CD4-positive, alpha-beta T cell (primary cell): ENCODE results near the gene RYR2. TPM values are rescaled to one million over a fixed set of nuclear protein-coding genes. Genes with fewer than 3 reads are reported as not detected.
A peak's percentile ranks its signal among the peaks of the same experiment; 100 is the strongest.

Experiments
- ATAC-seq: fragments of 200-7000 bp; cut with Tn5 transposase; one replicate; pipeline ENCODE4 v1.10.0; 2022; ENCODE audit warnings: mild to moderate bottlenecking; ENCODE audit not compliant: poor library complexity
- CTCF ChIA-PET: fragments of 350-600 bp; sonication (Branson Sonifier 250); formaldehyde crosslinking; loops from one replicate; lab custom pipeline; 2021; ENCODE audit warnings: antibody characterized with exemption, inconsistent platforms; lab: Charles Lee
- POLR2A ChIA-PET: fragments of 350-600 bp; sonication (Branson Sonifier 250); formaldehyde crosslinking; loops from one replicate; lab custom pipeline; 2021; ENCODE audit warnings: antibody characterized with exemption, inconsistent platforms; lab: Charles Lee
- DNase-seq, 14 experiments: peaks; one replicate each; pipeline ENCODE4 v3.0.0-alpha.2; 2013 to 2020; ENCODE audit warnings: mixed read lengths in 2 of 14
- H3K27ac ChIP-seq, 2 donors: one replicate each; pipeline versions ENCODE4 v1.5.1 to v1.7.0; 2013; ENCODE audit warnings: low read length in 2 of 2, low read depth in 1 of 2, mild to moderate bottlenecking in 1 of 2
- H3K27me3 ChIP-seq, 2 experiments: 1 replicate in 1 of 2; 2 replicates in 1 of 2; pipeline versions ENCODE4 v1.6.1 to v1.7.0; 2013; ENCODE audit warnings: low read length in 2 of 2, control low read depth in 1 of 2, mild to moderate bottlenecking in 1 of 2, moderate library complexity in 1 of 2; ENCODE audit not compliant: insufficient read depth in 2 of 2, control insufficient read depth in 1 of 2
- H3K36me3 ChIP-seq: one replicate; pipeline ENCODE4 v1.6.1; 2013; ENCODE audit warnings: low read length, control low read depth; ENCODE audit not compliant: insufficient read depth
- H3K4me1 ChIP-seq: one replicate; pipeline ENCODE4 v1.6.1; 2013; ENCODE audit warnings: low read length, control low read depth; ENCODE audit not compliant: insufficient read depth
- H3K4me3 ChIP-seq: one replicate; pipeline ENCODE4 v1.5.1; 2013; ENCODE audit warnings: mild to moderate bottlenecking, low read length, moderate library complexity
- H3K9me3 ChIP-seq, 2 experiments: 1 replicate in 1 of 2; 2 replicates in 1 of 2; pipeline versions ENCODE4 v1.6.1 to v1.7.0; 2013; ENCODE audit warnings: low read length in 2 of 2, mild to moderate bottlenecking in 2 of 2, control low read depth in 1 of 2, moderate library complexity in 1 of 2; ENCODE audit not compliant: control insufficient read depth in 1 of 2, insufficient read depth in 1 of 2
- H3K27ac Mint-ChIP-seq: one replicate; pipeline ENCODE4 v1.8.0; 2020; ENCODE audit warnings: mixed read lengths
- H3K27me3 Mint-ChIP-seq: one replicate; pipeline ENCODE4 v1.8.0; 2021; ENCODE audit warnings: mixed read lengths
- H3K36me3 Mint-ChIP-seq: one replicate; pipeline ENCODE4 v1.8.0; 2021; ENCODE audit warnings: low read depth, mixed read lengths
- H3K4me1 Mint-ChIP-seq: one replicate; pipeline ENCODE4 v1.8.0; 2021; ENCODE audit warnings: low read depth, mixed read lengths
- H3K4me3 Mint-ChIP-seq: one replicate; pipeline ENCODE4 v1.8.0; 2020; ENCODE audit warnings: mild to moderate bottlenecking, mixed read lengths
- H3K9me3 Mint-ChIP-seq: one replicate; pipeline ENCODE4 v1.8.0; 2020; ENCODE audit warnings: mixed read lengths
- intact Hi-C, 2 experiments: fragments of 100-400 bp; cut with DNase I in 1 of 2; cut with micrococcal nuclease in 1 of 2; formaldehyde crosslinking; loops; one replicate each; pipeline versions ENCODE4 v1.15.1 to v1.9.0; 2023 to 2025; cut with DNase I, micrococcal nuclease
- total RNA-seq, 174 experiments: library from RNA in 2 of 174; stranded (reverse) in 2 of 174; gene quantifications; one replicate each; pipeline ENCODE4 v1.2.3 and lab custom pipeline; 2021 to 2026
- TF ChIP-seq, protein P1 (sequence below): fragments of 200-600 bp; IDR thresholded peaks from one replicate; pipeline ENCODE4 v1.8.0; 2022; ENCODE audit warnings: antibody characterized with exemption, mild to moderate bottlenecking

Gene RYR2
- total RNA-seq, 2 experiments from 2014 or later: not detected

DNA sequence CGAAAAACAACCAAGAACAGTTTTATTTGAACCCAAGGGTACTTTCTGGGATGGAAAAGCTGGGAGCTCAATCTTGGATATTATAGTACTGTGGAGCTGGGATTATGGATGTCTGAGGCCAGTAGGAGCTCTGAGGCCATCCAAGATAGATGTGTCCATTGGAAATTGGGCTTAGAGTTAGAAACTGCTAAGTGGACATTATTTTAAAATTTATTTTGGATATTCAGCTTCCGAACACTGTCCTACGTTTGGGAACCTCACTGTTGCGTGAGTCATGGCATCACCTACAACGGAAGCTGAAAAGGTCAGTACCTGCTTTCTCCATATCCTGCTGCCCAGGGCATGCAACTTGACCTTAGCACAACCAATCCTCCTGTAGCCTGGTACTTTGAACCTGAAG lies 61.0 kb downstream of the RYR2 start:
- H3K27me3 ChIP-seq: no peaks in the 10 kb centered on the region
- intact Hi-C loops: no loop called here
- TF ChIP-seq, protein P1, sequence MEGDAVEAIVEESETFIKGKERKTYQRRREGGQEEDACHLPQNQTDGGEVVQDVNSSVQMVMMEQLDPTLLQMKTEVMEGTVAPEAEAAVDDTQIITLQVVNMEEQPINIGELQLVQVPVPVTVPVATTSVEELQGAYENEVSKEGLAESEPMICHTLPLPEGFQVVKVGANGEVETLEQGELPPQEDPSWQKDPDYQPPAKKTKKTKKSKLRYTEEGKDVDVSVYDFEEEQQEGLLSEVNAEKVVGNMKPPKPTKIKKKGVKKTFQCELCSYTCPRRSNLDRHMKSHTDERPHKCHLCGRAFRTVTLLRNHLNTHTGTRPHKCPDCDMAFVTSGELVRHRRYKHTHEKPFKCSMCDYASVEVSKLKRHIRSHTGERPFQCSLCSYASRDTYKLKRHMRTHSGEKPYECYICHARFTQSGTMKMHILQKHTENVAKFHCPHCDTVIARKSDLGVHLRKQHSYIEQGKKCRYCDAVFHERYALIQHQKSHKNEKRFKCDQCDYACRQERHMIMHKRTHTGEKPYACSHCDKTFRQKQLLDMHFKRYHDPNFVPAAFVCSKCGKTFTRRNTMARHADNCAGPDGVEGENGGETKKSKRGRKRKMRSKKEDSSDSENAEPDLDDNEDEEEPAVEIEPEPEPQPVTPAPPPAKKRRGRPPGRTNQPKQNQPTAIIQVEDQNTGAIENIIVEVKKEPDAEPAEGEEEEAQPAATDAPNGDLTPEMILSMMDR: no peak
- Mint-ChIP-seq H3K36me3 (no peaks in the 10 kb centered on the region), H3K27me3 (peaks cover 5% of the 10 kb centered on the region), H3K4me1 (no peaks in the 10 kb centered on the region), H3K4me3 (no peak overlapping the region), H3K9me3 (no peaks in the 10 kb centered on the region), H3K27ac (no peak overlapping the region)
- no peak overlapping the region for H3K27ac ChIP-seq
- DNase-seq: no peak
- ATAC-seq: no peak
- ChIA-PET POLR2A (no interaction called here), CTCF (no interaction called here)
- no peaks in the 10 kb centered on the region for H3K36me3 ChIP-seq
- no peaks in the 10 kb centered on the region for H3K9me3 ChIP-seq
- no peaks in the 10 kb centered on the region for H3K4me1 ChIP-seq
- H3K4me3 ChIP-seq: no peak overlapping the region

DNA sequence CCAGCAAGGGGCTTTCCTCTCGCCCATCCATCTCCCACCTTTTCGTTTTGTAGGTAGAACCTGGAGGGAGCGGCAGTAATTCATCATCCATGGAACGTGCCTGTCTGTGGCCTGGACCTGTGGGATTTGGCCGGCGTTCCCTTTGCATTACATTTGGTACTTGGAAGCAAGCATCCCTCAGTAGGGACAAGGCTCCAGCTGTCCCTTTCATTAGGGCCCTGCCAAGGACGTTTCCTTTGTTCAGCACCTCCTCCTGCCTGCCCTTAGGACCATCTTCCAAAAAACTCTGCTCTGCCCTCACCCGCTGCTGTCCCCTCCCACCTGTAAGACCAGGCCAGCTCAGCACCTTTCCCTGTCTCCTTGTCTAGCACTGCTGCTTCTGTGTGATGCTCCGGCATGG lies 62.1 kb downstream of the RYR2 start:
- Mint-ChIP-seq H3K27ac (no peak overlapping the region), H3K36me3 (no peaks in the 10 kb centered on the region), H3K27me3 (no peaks in the 10 kb centered on the region), H3K9me3 (no peaks in the 10 kb centered on the region), H3K4me3 (no peak overlapping the region), H3K4me1 (no peaks in the 10 kb centered on the region)
- H3K27me3 ChIP-seq: no peaks in the 10 kb centered on the region
- ChIA-PET POLR2A (no interaction called here), CTCF (no interaction called here)
- H3K27ac ChIP-seq: no peak overlapping the region
- no peak overlapping the region for H3K4me3 ChIP-seq
- DNase-seq: no peak
- TF ChIP-seq, protein P1: no peak
- intact Hi-C loops: no loop called here
- no peaks in the 10 kb centered on the region for H3K9me3 ChIP-seq
- no peak for ATAC-seq
- no peaks in the 10 kb centered on the region for H3K36me3 ChIP-seq
- H3K4me1 ChIP-seq: no peaks in the 10 kb centered on the region

DNA sequence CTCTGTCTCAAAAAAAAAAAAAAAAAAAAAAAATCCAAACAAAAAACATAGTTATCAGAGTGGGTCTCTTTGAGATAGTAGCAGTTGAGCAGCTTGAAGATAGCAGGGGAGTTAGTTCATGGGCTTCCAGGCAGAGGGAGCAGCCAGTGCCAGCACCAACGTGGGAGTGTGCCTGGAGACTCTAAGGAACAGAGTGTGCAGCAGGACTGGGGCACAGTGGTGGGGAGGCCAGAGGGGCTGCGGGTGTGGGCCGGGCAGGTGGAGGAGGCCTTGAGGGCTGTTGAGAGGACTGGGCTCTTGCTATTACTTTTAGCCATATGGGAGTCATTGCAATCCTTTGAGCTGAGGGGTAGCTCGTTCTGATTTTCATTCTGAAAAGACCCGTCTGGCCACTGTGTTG lies 63.8 kb downstream of the RYR2 start:
- no peaks in the 10 kb centered on the region for H3K27me3 ChIP-seq
- no peaks in the 10 kb centered on the region for H3K4me1 ChIP-seq
- intact Hi-C loops: no loop called here
- no peak overlapping the region for H3K4me3 Mint-ChIP-seq
- no peaks in the 10 kb centered on the region for H3K9me3 ChIP-seq
- no peak overlapping the region for H3K4me3 ChIP-seq
- no peaks in the 10 kb centered on the region for H3K27me3 Mint-ChIP-seq
- H3K27ac ChIP-seq: no peak overlapping the region
- DNase-seq (peak in 1 of 14 experiments; percentile 0), ATAC-seq (no peak)
- no peaks in the 10 kb centered on the region for H3K36me3 Mint-ChIP-seq
- POLR2A ChIA-PET: no interaction called here
- H3K27ac Mint-ChIP-seq: no peak overlapping the region
- H3K36me3 ChIP-seq: no peaks in the 10 kb centered on the region
- no peaks in the 10 kb centered on the region for H3K9me3 Mint-ChIP-seq
- TF ChIP-seq, protein P1: no peak
- CTCF ChIA-PET: no interaction called here
- H3K4me1 Mint-ChIP-seq: no peaks in the 10 kb centered on the region
